22Rv1 (cell line): ENCODE results near the gene PRR3.

Experiments
- H3K27ac ChIP-seq: fragments of 450-650 bp; 2 replicates; pipeline ENCODE4 v1.5.1; 2017
- CTCF ChIP-seq: fragments of 450-650 bp; IDR thresholded peaks from 2 replicates; pipeline ENCODE4 v1.5.1; 2017; ENCODE audit warnings: mild to moderate bottlenecking
- ZFX ChIP-seq: fragments of 450-650 bp; IDR thresholded peaks from 2 replicates; pipeline ENCODE4 v1.6.1; 2017; ENCODE audit warnings: antibody characterized with exemption, borderline replicate concordance

The PRR3 gene

GRCh38 chr6:30612687-30613248, 55.7 kb downstream of the PRR3 start:
- peak overlapping the region; percentile 99 for H3K27ac ChIP-seq
- TF ChIP-seq ZFX (no peak), CTCF (no peak)
